GM18861 (cell line): Measurements from ENCODE around the gene ERCC2.
"Not testable (repeated sequence)": the region's sequence is repeated elsewhere in the genome, so short reads cannot be mapped to it uniquely, and the experiment has no call there.

Experiments used
- ATAC-seq: cut with Tn5 transposase; IDR thresholded peaks from one replicate; pipeline ENCODE4 v1.9.1; 2021; ENCODE audit not compliant: unreplicated experiment

ERCC2 gene

GRCh38 chr19:45339629-45340028 is 30.7 kb downstream of the ERCC2 start:
- no peak for ATAC-seq

GRCh38 chr19:45336696-45337251 is 33.6 kb downstream of the ERCC2 start:
- no peak for ATAC-seq

- ATAC-seq = not testable (repeated sequence)
Observed at GRCh38 chr19:45334881-45335280, 35.5 kb downstream of the ERCC2 start.

GRCh38 chr19:45333609-45334303 is 36.6 kb downstream of the ERCC2 start:
- ATAC-seq = no peak

GRCh38 chr19:45331411-45331810 is 39.0 kb downstream of the ERCC2 start:
- no peak for ATAC-seq

GRCh38 chr19:45327404-45328143 is 42.8 kb downstream of the ERCC2 start:
- ATAC-seq = no peak

GRCh38 chr19:45324349-45324907 is 45.9 kb downstream of the ERCC2 start:
- ATAC-seq = no peak

GRCh38 chr19:45323671-45324081 is 46.7 kb downstream of the ERCC2 start:
- ATAC-seq = no peak

- ATAC-seq = no peak
Observed at GRCh38 chr19:45322744-45323281, 47.6 kb downstream of the ERCC2 start, which contains the start of gene CKM. Gene CKM (minus strand): TSS chr19:45322875. CDS start chr19:45319713, 3,162 bp downstream.

- ATAC-seq = no peak
Observed at GRCh38 chr19:45322311-45322710, 48.1 kb downstream of the ERCC2 start.

- ATAC-seq = no peak
Observed at GRCh38 chr19:45321848-45322247, 48.5 kb downstream of the ERCC2 start.

- ATAC-seq = no peak
Observed at GRCh38 chr19:45320997-45321775, 49.2 kb downstream of the ERCC2 start.

GRCh38 chr19:45315304-45315703 is 55.1 kb downstream of the ERCC2 start:
- ATAC-seq = no peak

- ATAC-seq = no peak
Observed at GRCh38 chr19:45314708-45315245, 55.6 kb downstream of the ERCC2 start.

- ATAC-seq = not testable (repeated sequence)
Observed at GRCh38 chr19:45312285-45312684, 58.1 kb downstream of the ERCC2 start.

- ATAC-seq = no peak
Observed at GRCh38 chr19:45311621-45312020, 58.8 kb downstream of the ERCC2 start.

- ATAC-seq = not testable (repeated sequence)
Observed at GRCh38 chr19:45309322-45309721, 61.1 kb downstream of the ERCC2 start.

- no peak for ATAC-seq
Observed at GRCh38 chr19:45307361-45307760, 63.0 kb downstream of the ERCC2 start.

- ATAC-seq = no peak
Observed at GRCh38 chr19:45306518-45307027, 63.8 kb downstream of the ERCC2 start.

- ATAC-seq = no peak
Observed at GRCh38 chr19:45306040-45306439, 64.3 kb downstream of the ERCC2 start.
